NCI-H748 (cell line): ENCODE results near the gene PRAMEF33.
A peak's percentile ranks its signal among the peaks of the same experiment; 100 is the strongest.
"Not testable (repeated sequence)": the region's sequence is repeated elsewhere in the genome, so short reads cannot be mapped to it uniquely, and the experiment has no call there.

Source experiments
- DNase-seq: peaks from one replicate; lab custom pipeline; 2025; ENCODE audit not compliant: unreplicated experiment; lab: John Stamatoyannopoulos, UW

PRAMEF33 gene, protein sequence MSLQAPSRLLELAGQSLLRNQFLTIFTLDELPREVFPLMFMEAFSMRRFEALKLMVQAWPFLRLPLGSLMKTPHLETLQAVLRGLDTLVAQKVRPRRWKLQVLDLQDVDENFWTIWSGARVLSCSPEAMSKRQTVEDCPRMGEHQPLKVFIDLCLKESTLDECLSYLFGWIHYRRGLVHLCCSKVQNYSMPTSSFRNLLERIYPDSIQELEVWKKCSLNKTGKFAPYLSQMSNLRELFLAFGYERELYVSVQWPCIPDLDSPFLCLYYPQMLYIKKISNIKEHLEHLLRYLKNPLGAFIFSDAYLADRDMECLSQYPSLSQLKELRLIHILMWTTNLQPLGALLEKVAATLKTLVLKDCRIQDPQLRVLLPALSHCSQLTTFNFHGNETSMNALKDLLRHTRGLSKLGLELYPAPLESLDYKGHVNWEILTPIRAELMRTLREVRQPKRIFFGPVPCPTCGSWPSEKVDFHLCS

DNA sequence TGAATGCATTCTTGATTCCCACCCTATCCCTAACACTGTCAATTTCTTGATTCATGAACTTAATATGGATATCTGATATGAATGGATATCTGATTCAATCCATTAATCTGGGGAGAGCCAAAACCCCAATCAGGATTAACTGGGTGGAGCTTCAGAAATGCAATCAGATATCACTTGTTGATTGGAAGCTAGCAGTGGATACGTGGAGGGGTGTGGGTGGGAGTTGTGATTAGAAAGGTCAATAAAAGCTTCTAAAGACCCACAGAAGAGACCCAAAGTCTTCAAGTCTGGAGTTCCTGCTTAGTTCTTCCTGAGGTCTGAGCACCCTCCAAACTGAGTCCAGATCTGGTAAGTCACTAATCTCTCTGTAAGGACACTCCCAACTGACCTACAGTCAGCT, at the start of gene PRAMEF33:
Gene PRAMEF33, plus strand, starts transcription at position 301 of the 400 bp plus-strand sequence. CDS start 2,416 bp downstream, outside the sequence.
- DNase-seq = not testable (repeated sequence)

DNA sequence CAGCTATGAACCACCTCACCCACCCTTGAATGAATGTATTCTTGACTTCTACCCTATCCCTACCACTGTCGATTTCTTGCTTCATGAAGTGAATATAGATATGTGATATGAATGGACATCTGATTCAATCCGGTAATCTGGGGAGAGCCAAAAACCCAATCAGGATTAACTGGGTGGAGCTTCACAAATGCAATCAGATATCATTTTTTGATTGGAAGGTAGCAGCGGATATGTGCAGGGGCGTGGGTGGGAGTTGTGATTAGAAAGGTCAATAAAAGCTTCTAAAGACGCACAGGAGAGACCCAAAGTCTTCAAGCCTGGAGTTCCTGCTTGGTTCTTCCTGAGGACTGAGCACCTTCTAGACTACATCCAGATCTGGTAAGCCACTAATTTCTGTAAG, 49.4 kb upstream of the PRAMEF33 start, which contains the start of gene PRAMEF5:
Gene PRAMEF5, plus strand, starts transcription at position 301 of the 400 bp plus-strand sequence. CDS start 5,071 bp downstream, outside the sequence.
- DNase-seq = not testable (repeated sequence)

DNA sequence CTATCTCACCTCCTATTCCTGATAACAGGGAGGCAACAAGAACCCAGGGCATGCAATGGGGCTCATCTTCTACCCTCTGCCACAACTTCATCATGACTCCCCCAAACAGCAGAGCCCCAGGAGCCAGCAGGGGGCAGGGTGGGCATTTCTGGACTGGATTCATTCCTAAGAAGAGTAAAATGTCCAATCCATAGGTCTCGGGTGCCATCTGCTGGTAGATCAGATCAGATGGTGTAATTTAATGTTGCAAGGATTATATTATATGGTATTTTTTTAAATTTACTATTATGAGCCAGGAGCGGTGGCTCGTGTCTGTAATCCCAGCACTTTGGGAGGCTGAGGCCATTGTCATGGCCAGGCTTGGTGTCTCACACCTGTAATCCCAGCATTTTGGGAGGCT, 38.2 kb upstream of the PRAMEF33 start:
- not testable (repeated sequence) for DNase-seq

DNA sequence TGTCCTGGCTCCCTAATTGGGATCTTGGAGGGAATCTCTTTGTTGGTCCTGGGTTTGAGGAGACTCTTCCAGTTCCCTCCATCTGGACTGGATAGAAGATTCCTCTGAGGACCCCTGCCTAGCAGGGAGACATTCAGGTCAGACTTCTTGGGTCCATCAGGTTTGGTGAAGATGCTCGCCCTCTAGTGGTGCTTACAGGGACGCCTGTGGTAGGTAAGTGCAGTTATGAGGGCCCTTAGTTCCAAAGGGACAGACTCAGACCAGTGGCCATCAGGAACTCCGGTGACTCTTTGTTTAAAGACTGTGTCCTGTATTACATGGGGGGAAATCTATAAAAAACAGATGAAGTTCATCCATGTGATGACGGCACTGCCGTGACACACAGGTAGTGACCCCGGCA, 26.3 kb upstream of the PRAMEF33 start:
- DNase-seq = not testable (repeated sequence)

DNA sequence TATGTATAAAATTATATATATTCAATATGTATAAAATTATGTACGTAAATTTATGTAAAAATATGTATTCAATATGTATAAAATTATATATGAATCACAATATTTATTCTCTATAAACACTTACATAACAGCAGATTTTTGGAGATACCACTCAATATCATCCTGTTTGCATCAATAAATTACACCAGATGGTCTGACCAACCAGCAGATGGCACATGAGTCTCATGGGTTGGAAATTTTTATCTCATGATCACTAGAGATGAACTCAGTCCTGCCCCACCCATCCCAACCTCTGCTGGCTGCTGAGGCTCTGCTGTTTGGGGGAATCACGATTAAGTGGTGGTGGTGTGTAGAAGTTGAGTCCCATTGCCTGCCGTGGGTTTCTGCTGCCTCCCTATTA, 23.7 kb upstream of the PRAMEF33 start:
- DNase-seq = not testable (repeated sequence)

DNA sequence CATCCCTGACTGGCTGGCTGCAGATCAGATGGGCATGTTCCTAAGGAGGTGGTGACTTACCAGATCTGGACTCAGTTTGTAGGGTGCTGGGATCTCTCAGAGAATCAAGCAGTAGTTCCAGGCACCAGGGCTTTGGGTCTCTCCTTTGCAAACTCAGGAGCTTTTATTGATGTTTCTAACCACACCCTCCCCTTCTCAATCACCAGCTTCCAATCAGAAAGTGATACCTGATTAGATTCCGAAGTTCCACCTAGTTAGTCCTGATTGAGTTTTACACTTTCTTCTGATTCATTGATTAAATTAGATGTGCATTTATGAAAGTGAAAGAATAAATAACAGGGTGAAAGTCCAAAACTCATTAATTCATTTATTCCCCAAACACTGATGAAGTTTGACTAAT, 18.3 kb upstream of the PRAMEF33 start, which contains the start of gene PRAMEF8:
Gene PRAMEF8, minus strand, starts transcription at position 101 of the 400 bp plus-strand sequence. CDS start 1,046 bp downstream, outside the sequence.
- DNase-seq = not testable (repeated sequence)

DNA sequence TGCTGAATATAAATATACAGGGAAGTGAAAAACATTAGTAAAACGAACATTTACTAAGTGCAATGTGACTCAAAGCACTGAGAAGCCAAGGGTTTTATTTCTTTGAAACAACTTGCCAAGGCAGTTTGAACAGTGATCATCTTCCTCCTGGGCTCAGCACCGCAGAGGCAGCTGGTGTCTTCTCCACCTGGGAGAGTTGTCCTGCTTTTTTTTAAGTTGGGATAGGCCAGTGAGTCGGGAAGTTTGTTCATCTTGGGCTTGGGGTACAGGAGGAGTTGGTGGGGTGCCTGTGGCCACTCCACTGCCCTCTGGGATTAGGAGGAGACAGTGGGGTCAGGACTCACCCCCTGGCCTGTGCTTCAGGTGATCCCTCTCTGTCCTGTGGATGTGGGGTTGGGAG, 14.3 kb upstream of the PRAMEF33 start:
- not testable (repeated sequence) for DNase-seq

DNA sequence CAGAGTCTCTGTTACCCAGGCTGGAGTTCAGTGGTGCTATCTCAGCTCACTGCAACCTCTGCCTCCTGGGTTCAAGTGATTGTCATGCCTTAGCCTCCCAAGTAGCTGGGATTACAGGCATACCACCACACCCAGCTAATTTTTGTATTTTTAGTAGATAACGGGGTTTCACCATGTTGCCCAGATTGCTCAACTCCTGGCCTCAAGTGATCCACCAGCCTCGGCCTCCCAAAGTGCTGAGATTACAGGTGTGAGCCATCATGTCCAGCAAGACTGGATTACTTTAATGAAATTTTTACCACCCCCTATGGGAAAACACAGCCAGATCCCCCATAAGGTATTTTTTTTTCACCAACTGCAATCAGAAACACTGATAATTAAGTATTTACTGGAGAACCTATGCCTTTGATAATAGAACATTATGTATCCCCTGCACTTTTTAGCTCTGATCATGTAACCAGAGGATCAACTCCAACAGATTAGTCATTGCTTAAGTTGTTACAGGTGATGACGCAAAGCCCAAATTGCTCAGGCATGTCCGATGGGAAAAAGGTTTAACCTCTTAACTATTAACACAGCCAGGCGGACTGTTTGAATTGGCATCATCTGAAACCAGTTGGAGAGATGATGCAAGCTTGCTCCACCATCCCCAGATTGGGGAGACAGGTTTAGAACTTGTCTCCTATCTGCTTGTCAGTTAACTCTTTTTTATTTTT, 6.0 kb upstream of the PRAMEF33 start:
- not testable (repeated sequence) for DNase-seq

DNA sequence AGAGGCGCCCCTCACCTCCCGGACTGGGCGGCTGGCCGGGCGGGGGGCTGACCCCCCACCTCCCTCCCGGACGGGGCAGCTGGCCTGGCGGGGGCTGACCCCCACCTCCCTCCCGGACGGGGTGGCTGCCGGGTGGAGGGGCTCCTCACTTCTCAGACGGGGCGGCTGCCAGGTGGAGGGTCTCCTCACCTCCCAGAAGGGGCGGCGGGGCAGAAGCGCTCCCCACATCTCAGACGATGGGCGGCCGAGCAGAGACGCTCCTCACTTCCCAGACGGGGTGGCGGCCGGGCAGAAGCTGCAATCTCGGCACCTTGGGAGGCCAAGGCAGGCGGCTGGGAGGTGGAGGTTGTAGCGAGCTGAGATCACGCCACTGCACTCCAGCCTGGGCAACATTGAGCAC, 4.6 kb upstream of the PRAMEF33 start:
- not testable (repeated sequence) for DNase-seq

DNA sequence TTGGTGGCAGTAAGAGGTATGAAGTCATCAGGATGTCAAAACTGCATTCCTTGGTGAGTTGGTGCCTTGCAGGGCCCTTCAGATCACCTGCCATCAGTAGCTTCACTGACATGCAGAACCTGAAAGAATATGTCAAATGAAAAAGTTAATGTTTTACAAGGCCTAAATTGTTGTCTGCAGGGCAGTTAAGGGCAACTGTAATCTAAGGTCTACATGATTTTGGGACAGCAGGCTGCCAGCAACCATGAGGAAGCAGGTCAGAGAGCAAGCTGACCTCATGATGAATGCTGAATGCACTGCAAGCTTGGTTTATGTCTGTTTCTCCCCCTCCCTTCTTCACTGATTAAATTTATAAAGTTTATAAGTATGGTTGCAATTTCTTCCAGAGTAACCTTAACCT, 1.1 kb upstream of the PRAMEF33 start:
- not testable (repeated sequence) for DNase-seq

DNA sequence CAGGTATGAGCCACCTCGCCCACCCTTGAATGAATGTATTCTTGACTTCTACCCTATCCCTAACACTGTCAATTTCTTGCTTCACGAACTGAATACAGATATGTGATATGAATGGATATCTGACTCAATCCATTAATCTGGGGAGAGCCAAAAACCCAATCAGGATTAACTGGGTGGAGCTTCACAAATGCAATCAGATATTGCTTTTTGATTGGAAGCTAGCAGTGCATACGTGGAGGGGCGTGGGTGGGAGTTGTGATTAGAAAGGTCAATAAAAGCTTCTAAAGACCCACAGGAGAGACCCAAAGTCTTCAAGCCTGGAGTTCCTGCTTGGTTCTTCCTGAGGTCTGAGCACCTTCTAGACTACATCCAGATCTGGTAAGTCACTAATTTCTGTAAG, 11.9 kb downstream of the PRAMEF33 start, which contains the start of gene PRAMEF15:
Gene PRAMEF15, plus strand, starts transcription at position 301 of the 400 bp plus-strand sequence. CDS start 2,827 bp downstream, outside the sequence.
- DNase-seq = not testable (repeated sequence)

DNA sequence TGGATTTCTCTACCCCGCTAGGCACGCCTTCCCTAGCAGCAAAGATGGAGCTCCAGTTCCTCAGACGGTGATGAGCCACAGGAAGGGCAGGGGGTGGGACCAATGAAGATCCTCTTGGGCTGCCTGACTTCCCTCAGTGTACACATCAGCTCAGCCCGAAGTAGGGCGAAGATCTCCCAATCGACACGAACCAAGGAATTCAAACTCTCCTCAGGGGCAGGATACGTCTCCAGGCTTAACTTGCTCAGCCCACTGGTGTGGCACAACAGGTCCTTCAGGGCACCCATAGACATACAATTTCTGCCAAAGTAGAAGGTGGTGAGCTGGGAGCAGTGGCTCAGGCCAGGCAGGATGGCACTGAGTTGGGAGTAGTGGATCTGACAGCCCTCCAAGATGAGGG, 39.2 kb downstream of the PRAMEF33 start:
- DNase-seq = not testable (repeated sequence)

DNA sequence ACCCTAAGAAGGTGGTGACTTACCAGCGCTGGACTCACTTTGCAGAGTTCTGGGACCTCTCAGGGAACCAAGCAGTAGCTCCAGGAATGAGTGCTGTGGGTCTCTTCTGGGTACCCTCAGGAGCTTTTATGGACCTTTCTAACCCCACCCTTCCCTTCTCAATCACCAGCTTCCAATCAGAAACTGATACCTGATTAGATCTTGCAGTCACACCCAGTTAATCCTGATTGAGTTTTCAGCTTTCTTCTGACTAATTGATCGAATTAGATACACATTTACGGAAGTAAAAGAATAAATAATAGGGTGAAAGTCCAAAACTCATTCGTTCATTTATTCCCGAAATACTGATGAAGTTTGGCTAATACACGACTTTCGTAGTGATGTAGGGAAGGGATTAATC, 43.7 kb downstream of the PRAMEF33 start, which contains the start of gene PRAMEF14:
Gene PRAMEF14, minus strand, starts transcription at position 101 of the 400 bp plus-strand sequence. CDS start 1,820 bp downstream, outside the sequence.
- not testable (repeated sequence) for DNase-seq

DNA sequence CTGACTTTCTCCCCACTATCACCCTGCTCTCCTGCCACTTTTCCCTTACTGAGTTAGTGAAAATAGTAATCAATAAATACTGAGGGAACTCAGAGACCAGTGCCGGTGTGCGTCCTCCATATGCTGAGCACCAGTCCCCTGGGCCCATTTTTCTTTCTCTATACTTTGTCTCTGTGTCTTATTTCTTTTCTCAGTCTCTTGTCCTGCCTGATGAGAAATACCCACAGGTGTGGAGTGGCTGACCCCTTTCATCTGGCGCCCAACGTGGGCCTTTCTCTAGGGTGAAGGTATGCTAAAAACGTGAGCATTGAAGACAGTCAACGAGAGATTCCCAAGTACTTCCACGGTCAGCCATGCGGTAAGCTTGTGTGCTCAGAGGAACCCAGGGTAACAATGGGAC, 50.1 kb downstream of the PRAMEF33 start:
- not testable (repeated sequence) for DNase-seq

DNA sequence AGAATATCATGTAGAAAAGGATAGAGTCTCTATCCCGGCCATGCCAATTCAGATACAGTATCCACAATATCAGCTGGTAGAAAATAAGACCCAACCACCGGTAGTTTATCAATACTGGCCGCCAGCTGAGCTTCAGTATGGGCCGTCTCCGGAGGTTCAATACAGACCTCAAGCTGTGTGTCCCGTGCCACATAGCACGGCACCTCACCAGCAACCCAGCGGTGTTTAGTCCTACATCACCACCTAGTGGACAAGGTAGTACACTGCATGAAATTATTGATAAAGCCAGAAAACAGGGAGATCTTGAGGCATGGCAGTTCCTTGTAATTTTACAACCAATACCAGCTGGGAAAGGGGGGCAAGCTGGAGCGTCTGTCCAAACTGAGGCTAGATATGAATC, 51.1 kb downstream of the PRAMEF33 start:
- not testable (repeated sequence) for DNase-seq

DNA sequence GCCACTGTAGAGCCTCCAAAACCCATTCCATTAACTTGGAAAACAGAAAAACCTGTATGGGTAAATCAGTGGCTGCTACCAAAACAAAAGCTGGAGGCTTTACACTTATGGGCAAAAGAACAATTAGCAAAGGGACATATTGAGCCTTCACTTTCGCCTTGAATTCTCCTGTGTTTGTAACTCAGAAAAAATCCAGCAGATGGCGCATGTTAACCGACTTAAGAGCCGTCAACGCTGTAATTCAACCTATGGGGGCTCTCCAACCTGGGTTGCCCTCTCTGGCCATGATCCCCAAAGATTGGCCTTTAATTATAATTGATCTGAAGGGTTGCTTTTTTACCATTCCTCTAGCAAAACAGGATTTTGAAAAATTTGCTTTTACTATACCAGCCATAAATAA, 53.4 kb downstream of the PRAMEF33 start:
- peak; percentile 48 for DNase-seq
